ENCODE data around the gene ARPP21.
"Not testable (repeated sequence)": the region's sequence is repeated elsewhere in the genome, so short reads cannot be mapped to it uniquely, and the experiment has no call there.

ARPP21 gene

GRCh38 chr3:35639254-35640186 lies at the start of gene ARPP21:
ARPP21 (plus strand) TSS chr3:35639525; CDS start chr3:35681752, 42,227 bp downstream.
- DNase-seq = peak; percentile 23

- DNase-seq = no peak
These were observed 46.6 kb upstream of the ARPP21 start for GRCh38 chr3:35592589-35593295.

- no peak for DNase-seq
These were observed 44.6 kb upstream of the ARPP21 start for GRCh38 chr3:35594739-35595138.

GRCh38 chr3:35596335-35596995 lies 42.9 kb upstream of the ARPP21 start:
- DNase-seq = no peak

- no peak for DNase-seq
These were observed 41.8 kb upstream of the ARPP21 start for GRCh38 chr3:35597490-35597889.

- no peak for DNase-seq
These were observed 40.5 kb upstream of the ARPP21 start for GRCh38 chr3:35598804-35599203.

GRCh38 chr3:35601959-35602358 lies 37.4 kb upstream of the ARPP21 start:
- DNase-seq = no peak

GRCh38 chr3:35602395-35602936 lies 36.9 kb upstream of the ARPP21 start:
- DNase-seq = no peak

- no peak for DNase-seq
These were observed 23.0 kb upstream of the ARPP21 start for GRCh38 chr3:35616346-35616745.

GRCh38 chr3:35617370-35617769 lies 22.0 kb upstream of the ARPP21 start:
- DNase-seq = no peak

- DNase-seq = not testable (repeated sequence)
These were observed 19.1 kb upstream of the ARPP21 start for GRCh38 chr3:35620238-35620637.

GRCh38 chr3:35624698-35625097 lies 14.6 kb upstream of the ARPP21 start:
- DNase-seq = no peak

- DNase-seq = no peak
These were observed 5.8 kb upstream of the ARPP21 start for GRCh38 chr3:35633332-35634124.

GRCh38 chr3:35635407-35635806 lies 3.9 kb upstream of the ARPP21 start:
- DNase-seq = no peak

- DNase-seq = no peak
These were observed 3.2 kb upstream of the ARPP21 start for GRCh38 chr3:35635926-35636683.

- no peak for DNase-seq
These were observed 910 bp upstream of the ARPP21 start for GRCh38 chr3:35638251-35638979.

GRCh38 chr3:35638980-35639253 lies 408 bp upstream of the ARPP21 start:
- no peak for DNase-seq

GRCh38 chr3:35640190-35641165 lies 1.2 kb downstream of the ARPP21 start:
- no peak for DNase-seq

- no peak for DNase-seq
These were observed 2.0 kb downstream of the ARPP21 start for GRCh38 chr3:35641331-35641730.
